Measurements from ENCODE around the gene TAAR1. TPM values are rescaled to one million over a fixed set of nuclear protein-coding genes. Genes with fewer than 3 reads are reported as not detected.

TAAR1 gene
- total RNA-seq, 5 donors from 2014 or later (not counting 1 experiment from before 2014, with no cell fraction given) = not detected

DNA sequence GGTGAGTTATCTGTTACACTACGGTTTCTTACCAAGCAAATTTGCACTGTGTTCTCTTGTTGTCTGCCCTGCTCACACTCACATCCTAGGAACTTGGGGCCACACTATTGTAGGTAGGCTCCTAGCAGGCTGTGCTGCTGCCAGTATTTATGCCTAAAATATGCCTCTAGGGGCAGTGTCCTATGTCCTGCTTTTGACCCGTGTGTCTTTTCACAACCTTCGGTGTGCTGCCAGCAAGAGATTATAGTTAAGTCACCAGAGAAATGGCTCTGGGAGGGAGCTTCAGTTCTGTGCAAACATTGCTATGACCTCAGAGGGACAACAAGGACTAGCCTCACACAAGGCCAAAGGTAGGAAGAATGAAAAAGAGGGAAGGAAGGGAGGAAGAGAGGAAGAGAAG lies 60.5 kb downstream of the TAAR1 start:
- Mint-ChIP-seq H3K36me3 (no peaks in the 10 kb centered on the region), H3K27ac (no peak overlapping the region), H3K9me3 (no peaks in the 10 kb centered on the region), H3K4me1 (no peaks in the 10 kb centered on the region), H3K27me3 (peaks cover 16 to 24% of the 10 kb centered on the region in 2 donors), H3K4me3 (no peak overlapping the region)
- no peaks in the 10 kb centered on the region for H3K36me3 ChIP-seq (ENCODE audit: control insufficient read depth in 2 of 2, extremely low read depth in 1 of 2, insufficient read depth in 1 of 2, low read length in 1 of 2)
- no peaks in the 10 kb centered on the region for H3K9me3 ChIP-seq
- H3K27ac ChIP-seq (ENCODE audit: low read length) = no peak overlapping the region
- no peaks in the 10 kb centered on the region for H3K4me1 ChIP-seq (ENCODE audit: control insufficient read depth in 1 of 2, extremely low read depth in 1 of 2, insufficient read depth in 2 of 2, low read length in 2 of 2)
- H3K4me3 ChIP-seq (ENCODE audit: control insufficient read depth in 1 of 2, extremely low read depth in 1 of 2, low read length in 1 of 2) = no peak overlapping the region
- WGBS (ENCODE audit: insufficient coverage) = 53% methylated on average over 2 of the region's 3 CpGs
- H3K27me3 ChIP-seq (replicated peaks in 1 of 2; ENCODE audit: control insufficient read depth in 2 of 2, extremely low read depth in 1 of 2, insufficient read depth in 2 of 2, low read length in 1 of 2) = peaks cover 0 to 6% of the 10 kb centered on the region in 2 experiments
- ATAC-seq (replicated peaks in 1 of 4) (no peak), DNase-seq (no peak)
- ChIA-PET POLR2A (interaction anchor here in 1 of 2 donors (0.6 kb wide), 1 partner anchor 221 kb away, joined by 3 read pairs; no protein-coding TSS in a partner anchor), CTCF (interaction anchor here (0.6 to 0.7 kb wide), 2 partner anchors 95 to 412 kb away, joined by 4 to 6 read pairs; no protein-coding TSS in a partner anchor)

DNA sequence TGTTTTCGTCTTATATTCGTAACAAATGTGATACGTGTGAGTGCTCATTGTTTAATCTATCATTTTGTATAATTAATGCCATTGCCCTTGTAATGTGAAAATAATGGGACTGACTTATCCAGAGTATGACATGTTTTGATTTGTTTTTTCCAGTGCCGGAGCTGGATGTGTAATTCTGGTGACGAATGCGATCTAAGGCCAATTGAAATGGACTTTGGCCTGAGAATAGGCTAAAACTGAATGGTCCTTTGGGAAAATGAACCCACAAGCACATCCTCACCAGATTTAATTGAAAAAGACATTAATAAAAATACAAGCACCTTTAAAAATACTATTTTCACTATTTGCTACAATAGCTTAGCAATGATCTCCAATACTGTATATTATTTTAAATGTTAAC lies 62.8 kb downstream of the TAAR1 start:
- ChIA-PET CTCF (interaction anchor here in 1 of 2 donors (0.6 kb wide), 1 partner anchor 37 kb away, joined by 3 read pairs; no protein-coding TSS in a partner anchor), POLR2A (no interaction called here)
- WGBS (ENCODE audit: insufficient coverage) = 40% methylated on average over 2 of the region's 6 CpGs
- DNase-seq = no peak
- peaks cover 0 to 4% of the 10 kb centered on the region in 2 experiments for H3K27me3 ChIP-seq (replicated peaks in 1 of 2; ENCODE audit: control insufficient read depth in 2 of 2, extremely low read depth in 1 of 2, insufficient read depth in 2 of 2, low read length in 1 of 2)
- Mint-ChIP-seq H3K27me3 (peaks cover 23 to 28% of the 10 kb centered on the region in 2 donors), H3K4me3 (no peak overlapping the region), H3K9me3 (no peaks in the 10 kb centered on the region), H3K36me3 (no peaks in the 10 kb centered on the region), H3K27ac (no peak overlapping the region), H3K4me1 (no peaks in the 10 kb centered on the region)
- no peak for ATAC-seq (replicated peaks in 1 of 4)
- no peaks in the 10 kb centered on the region for H3K9me3 ChIP-seq
- no peaks in the 10 kb centered on the region for H3K36me3 ChIP-seq (ENCODE audit: control insufficient read depth in 2 of 2, extremely low read depth in 1 of 2, insufficient read depth in 1 of 2, low read length in 1 of 2)
- no peak overlapping the region for H3K27ac ChIP-seq (ENCODE audit: low read length)
- H3K4me1 ChIP-seq (ENCODE audit: control insufficient read depth in 1 of 2, extremely low read depth in 1 of 2, insufficient read depth in 2 of 2, low read length in 2 of 2) = no peaks in the 10 kb centered on the region
- H3K4me3 ChIP-seq (ENCODE audit: control insufficient read depth in 1 of 2, extremely low read depth in 1 of 2, low read length in 1 of 2) = no peak overlapping the region

Other genes with a start within 250 kb of the TAAR1 start
- 10 to 100 TPM; 13.3 to 27.4 (median 20.9) TPM for gene STX7, start 146.1 kb downstream of the TAAR1 start, total RNA-seq
- gene TAAR9, start 120.9 kb downstream of the TAAR1 start, total RNA-seq = not detected
- not detected for gene TAAR8, start 106.5 kb downstream of the TAAR1 start, total RNA-seq
- gene TAAR6, start 88.9 kb downstream of the TAAR1 start, total RNA-seq = not detected
- not detected for gene TAAR5, start 69.4 kb downstream of the TAAR1 start, total RNA-seq
- gene TAAR2, start 34.9 kb downstream of the TAAR1 start, total RNA-seq = not detected
- gene VNN1, start 54.9 kb upstream of the TAAR1 start, total RNA-seq = not detected
- 10 to 100 TPM; 18.4 to 28.1 (median 19.9) TPM for gene VNN2, start 98.7 kb upstream of the TAAR1 start, total RNA-seq
- gene SLC18B1, start 139.5 kb upstream of the TAAR1 start, total RNA-seq = 10 to 100 TPM in 3 of 5 donors, 1 to 10 TPM in 2; 5.5 to 15.8 (median 13.0) TPM
- gene RPS12, start 155.4 kb upstream of the TAAR1 start, total RNA-seq = 1,000 to 10,000 TPM; 2,053 to 2,496 (median 2,353) TPM